SIG-M5 treated with dmso at 0.1 percent for 504 hours (cell line): Measurements from ENCODE around the gene ADGRF5.

ENCODE experiments used
- DNase-seq: peaks from one replicate; lab custom pipeline; 2025; ENCODE audit not compliant: unreplicated experiment; lab: John Stamatoyannopoulos, UW

The ADGRF5 gene, protein sequence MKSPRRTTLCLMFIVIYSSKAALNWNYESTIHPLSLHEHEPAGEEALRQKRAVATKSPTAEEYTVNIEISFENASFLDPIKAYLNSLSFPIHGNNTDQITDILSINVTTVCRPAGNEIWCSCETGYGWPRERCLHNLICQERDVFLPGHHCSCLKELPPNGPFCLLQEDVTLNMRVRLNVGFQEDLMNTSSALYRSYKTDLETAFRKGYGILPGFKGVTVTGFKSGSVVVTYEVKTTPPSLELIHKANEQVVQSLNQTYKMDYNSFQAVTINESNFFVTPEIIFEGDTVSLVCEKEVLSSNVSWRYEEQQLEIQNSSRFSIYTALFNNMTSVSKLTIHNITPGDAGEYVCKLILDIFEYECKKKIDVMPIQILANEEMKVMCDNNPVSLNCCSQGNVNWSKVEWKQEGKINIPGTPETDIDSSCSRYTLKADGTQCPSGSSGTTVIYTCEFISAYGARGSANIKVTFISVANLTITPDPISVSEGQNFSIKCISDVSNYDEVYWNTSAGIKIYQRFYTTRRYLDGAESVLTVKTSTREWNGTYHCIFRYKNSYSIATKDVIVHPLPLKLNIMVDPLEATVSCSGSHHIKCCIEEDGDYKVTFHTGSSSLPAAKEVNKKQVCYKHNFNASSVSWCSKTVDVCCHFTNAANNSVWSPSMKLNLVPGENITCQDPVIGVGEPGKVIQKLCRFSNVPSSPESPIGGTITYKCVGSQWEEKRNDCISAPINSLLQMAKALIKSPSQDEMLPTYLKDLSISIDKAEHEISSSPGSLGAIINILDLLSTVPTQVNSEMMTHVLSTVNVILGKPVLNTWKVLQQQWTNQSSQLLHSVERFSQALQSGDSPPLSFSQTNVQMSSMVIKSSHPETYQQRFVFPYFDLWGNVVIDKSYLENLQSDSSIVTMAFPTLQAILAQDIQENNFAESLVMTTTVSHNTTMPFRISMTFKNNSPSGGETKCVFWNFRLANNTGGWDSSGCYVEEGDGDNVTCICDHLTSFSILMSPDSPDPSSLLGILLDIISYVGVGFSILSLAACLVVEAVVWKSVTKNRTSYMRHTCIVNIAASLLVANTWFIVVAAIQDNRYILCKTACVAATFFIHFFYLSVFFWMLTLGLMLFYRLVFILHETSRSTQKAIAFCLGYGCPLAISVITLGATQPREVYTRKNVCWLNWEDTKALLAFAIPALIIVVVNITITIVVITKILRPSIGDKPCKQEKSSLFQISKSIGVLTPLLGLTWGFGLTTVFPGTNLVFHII (N-terminal part only)

DNA sequence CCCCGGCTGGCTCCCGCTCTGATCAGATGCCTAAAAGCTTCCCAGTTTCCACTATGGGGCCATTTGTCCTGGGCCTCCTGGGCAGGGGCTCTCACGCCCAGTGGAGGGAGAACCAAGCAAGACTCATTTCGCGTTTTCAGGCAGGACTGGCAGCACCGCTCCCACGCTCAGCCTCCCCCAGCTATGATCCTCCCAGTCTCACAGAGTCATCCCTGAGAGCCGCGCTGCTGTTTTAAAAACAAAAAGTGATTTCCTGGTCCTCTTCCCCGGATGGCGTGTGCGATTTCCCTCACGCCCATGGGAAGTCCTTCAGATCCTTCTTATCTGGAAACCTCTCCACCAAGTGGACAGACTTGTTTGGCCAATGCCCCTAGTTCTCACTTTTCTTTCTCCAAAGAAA lies at the start of gene ADGRF5:
Gene ADGRF5, minus strand, starts transcription at position 208 of the 400 bp plus-strand sequence. CDS start 15,176 bp downstream, outside the sequence.
- no peak for DNase-seq

DNA sequence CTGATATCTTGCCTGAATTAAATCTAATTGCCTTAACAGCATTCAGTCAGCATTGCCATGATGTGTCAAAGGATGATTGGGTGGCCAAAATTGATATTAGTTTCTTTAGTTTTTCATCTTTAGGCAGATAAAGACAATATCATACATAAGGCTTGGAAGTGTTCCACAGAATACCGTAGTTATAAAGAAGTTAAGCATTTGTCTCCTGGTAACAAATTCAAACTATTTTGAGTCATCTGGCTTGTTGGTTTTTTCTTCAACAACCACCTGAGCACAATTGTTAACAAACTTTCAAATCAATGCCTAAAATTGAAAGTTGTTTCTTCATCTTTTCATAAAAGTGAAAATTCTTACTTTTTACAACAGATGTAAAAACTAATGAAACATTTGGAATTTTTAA lies 47.5 kb upstream of the ADGRF5 start:
- no peak for DNase-seq

DNA sequence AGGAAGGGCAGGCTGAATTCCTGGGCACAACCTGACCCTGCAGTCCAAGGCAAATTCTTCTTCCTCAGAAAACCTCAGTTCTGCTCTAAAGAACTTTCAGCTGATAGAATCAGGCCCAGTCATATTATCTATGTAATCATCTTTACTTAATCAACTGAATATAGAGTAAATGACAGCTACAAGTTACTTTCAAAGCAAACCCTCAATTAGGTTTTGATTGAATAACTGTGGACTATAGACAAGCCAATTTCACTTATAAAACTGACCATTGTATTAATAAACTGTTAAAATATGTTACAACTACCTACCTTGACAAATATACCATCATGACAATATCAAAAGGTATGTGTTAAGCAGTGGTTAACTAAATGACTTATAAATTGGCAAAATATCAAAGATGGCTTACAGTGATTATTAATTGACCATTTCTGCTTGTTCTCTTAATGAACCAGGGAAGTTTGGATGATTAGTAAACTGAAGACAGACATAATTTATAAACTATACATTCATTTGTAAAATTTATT lies 46.1 kb upstream of the ADGRF5 start:
- no peak for DNase-seq

DNA sequence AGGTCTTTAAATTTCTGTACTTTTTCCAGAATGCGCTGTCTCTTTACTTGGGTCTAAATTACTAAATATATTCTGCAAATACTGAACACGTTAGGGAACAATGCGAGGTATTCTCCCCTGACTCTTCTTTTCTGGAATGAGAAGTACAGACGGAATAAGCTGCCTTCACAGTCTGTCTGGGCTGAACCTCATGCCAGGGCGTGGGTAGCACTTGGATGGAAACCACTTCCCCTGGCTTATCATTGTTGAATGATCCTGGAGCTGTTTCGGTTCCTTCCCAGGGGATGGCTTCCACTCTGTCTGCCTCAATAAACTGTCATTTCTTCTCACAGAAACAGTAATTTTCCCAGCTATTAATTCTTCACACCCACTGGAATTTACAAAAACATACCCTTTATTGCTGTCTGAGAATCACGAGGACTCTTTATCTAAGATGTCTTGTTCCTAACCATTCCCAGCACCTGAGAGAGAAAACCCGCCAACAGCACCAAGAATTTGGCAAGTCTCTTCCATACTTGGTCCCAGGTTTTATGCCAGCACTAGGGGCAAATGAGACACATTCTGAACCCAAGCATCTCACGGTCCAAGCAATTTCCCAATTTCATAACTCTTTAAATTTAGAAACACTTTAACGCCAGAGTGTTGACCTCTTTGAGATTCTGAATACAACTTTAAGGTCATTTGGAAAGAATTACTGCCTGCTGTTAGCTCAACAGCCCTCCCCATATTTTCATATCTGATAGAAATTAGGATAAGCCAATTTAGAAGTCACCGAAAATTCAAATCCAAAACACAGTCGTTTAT lies 43.2 kb upstream of the ADGRF5 start:
- DNase-seq, result no peak

DNA sequence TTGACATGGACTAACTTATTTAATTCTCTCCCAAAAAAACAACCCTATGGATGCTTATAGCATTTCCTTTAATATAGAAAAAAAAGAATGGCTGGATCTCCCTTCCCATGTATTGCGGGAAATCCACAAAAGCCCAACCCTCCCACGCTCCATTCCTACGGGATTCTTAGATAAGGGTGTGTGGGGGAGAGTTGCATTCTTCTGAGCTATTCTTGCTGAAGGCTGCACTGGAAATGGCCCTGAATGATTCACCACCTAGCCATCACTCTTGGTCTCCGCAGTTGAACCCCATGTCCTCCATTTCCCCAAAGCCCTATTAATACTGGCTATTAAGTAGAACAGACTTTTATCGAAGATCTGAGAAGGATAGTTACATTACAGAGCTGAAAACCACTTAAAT lies 41.9 kb upstream of the ADGRF5 start:
- no peak for DNase-seq

DNA sequence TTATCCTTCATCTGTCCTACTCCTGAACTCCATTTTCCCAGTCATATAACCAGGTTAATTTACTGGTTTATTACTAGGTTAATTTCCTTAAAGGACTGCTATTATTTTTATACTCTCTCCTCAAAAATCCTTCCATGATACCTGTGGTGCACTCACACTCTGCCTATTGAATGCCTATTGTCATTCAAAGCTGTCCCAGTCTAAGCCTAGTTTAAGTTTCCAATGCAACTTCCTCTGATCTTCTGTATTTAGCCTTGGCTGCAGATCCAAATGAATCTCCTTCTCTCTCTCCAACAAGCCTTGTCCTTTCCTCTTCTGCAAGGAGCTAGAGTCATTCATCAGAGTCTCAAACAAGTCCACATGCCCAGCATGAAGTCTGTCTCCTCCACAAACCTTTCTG lies 41.3 kb upstream of the ADGRF5 start:
- DNase-seq, result no peak

DNA sequence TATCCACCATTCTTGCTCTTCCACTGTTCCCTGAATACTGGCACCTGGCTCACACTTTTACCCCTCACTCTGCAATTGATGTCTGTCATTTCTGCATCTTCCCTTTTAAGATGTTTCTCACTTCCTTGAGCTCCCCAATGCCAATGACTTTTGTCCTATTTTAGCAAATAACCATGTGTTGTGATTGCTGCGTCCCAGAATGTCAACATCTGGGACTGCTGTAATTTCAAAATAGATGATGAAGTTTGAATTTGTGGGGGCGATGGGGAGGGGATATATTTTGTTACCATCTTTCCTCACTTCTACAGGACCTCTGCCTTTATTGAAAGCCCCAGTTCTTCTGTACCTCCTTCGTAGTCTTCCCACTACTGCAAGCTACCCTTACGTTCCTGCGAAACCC lies 40.0 kb upstream of the ADGRF5 start:
- no peak for DNase-seq

DNA sequence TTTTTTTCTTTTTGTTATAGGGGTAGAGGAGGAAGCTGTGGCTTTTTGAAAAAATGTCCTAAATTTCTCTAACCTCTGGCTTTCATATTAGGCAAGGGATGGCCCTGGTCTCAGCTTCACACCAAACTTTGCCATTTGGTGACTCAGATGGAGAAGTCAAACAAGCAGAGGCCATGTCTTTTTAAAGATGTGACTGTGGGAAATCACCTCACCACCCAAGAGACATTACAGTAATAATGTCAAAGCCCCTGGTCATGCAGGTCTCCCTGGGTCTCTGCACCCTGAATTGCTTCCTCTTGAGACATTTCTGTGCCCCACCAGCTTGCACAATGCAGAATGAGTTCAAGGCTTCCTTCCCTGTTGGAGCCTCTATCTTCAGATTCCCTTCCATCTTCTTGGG lies 39.5 kb upstream of the ADGRF5 start:
- DNase-seq, result no peak

DNA sequence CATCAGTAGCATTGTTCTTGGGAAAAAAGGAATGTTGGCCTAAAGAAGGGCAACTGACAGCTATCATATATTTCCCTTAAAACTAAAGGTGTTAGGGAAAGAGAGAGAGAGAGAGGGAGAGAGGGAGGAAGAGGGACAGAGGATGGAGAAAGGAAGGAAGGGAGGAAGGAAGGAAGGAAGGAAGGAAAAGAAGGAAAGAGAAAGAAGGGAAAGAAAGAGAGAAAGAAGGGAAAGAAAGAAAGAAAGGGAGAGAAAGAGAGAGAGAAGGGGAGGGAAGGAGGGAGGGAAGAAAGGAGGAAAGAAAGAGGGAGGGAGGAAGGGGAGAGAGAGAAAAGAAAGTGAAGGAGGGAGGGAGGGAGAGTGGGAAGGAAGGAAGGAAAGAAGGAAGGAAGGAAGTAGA lies 37.7 kb upstream of the ADGRF5 start:
- DNase-seq, result no peak

DNA sequence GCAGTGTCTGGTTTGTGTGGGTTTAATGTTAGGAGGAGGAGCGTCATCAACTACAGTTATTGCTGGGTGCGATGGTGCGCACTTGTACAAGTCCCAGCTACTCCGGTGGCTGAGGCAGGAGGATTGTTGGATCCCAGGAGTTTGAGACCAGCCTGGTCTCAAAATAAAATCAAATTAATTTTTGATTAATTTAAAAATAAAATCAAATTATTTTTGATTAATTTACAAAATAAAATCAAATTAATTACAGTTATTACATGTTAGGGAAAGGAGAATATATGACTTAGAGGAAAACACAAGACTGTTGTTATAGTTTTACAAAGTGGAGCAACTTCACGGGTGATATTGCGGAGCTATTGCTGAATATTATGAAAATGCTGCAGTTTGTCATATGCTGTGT lies 34.7 kb upstream of the ADGRF5 start:
- DNase-seq, result no peak

DNA sequence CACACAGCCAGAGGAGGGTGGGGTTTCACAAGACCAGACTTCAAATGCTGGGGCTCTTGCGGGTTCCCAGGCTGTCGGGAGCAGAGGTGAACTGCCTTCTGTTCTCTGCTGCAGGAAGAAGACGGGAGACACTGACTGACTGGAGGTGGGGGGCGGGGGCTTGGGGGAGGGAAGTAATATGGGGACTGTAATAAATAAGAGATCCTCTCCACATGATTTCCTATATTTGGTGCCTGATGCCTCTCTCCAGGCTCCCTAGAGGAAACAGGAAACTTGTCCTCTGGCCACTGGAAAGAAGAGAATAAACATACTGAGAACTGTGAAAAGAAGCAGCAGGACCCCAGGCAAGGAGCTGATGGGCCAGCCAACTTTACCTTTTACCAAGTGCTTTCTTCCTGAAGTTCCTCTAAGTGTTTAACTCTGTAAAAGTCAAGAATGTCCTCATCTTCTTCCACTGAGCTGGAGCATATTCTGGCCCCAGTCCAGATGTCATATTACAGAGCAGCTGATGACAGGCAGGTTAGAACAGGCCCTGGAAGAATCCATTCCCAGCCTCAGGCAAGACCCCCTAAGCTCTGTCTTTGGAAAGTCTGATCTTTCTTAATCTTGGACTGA lies 33.2 kb upstream of the ADGRF5 start:
- DNase-seq, result no peak

DNA sequence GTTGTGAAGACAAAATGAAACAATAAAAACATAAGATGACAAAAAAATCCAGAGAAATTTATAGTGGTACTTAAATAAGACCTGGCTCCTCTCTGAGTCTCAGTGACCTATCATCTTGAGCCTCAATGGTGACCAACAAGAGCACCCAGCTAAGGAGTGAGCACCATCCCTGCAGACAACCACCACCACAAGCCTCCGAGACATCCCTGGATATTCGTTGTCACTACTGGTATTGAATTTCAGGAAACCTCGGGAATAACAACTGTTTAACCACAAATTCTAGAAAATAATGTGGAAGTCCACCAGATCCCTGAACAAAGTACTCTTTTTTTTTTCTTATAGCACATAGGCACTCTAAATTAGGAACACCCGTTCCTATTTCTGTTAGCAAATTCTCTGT lies 32.2 kb upstream of the ADGRF5 start:
- no peak for DNase-seq

DNA sequence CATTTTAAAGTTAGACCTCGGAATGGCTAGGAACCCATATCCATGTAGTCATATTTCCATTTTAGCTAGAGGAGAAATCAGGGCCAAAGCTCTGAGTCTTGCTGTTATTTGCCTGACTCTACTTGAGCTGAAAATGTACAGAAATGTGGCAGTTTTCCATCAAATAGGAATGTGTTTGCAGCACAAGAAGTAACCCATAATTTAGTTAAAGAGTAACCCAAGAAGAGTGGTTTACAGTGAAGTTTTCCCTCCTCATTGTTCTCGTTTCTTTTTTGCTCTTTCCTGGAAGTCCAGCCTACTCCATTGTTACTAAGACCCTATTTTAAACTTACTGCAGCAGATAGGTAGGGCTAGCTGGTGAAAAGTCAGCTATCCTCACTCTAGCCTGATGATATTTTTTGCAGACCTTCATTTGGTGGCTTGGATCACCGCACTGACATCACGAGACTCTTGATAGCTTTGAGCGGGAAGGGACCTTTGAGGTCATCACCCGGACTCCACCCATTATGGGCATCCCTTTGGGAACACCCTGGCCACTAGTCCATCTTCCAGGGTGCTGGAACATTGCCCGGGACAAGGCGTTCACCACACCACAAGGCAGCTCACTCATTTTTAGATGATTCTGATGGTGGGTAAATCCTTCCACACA lies 28.0 kb upstream of the ADGRF5 start:
- DNase-seq, result no peak

DNA sequence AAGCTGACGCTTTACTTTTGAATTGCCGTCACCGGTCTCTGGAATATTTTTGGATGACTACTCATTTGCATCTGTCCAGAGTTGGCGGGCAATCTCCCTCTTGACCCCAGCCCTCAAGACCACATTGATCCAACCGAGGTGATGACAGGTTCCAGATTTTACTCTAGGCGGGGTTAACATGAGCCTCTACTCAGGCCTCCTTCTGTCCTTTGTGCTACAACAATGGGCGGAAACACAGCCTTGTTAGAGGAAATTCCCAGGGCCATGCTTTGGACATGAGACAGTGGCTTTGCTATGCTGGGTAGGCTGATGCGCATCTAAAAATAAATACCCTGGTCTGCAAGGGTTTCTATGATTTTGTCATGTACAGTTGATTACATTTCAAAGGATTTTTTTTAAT lies 27.0 kb upstream of the ADGRF5 start:
- no peak for DNase-seq

DNA sequence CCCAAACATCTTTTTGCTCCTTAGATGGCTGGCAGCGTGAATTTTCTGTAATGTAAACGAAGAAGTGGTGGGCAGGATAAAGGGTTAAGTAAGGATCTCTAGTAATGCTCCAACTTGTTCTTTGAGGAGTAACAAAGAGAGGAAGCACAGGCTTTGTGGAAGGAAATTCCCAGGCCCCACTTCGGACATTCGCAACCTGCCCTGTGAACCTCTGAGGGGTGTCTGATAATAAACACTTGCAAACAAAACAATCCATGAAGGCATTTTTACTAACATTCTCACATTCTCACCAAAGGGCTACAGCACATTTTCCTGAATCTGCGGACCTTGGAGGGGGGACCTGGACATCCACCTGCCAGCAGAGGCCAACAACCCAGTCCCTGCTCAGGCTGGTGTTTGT lies 25.8 kb upstream of the ADGRF5 start:
- no peak for DNase-seq

DNA sequence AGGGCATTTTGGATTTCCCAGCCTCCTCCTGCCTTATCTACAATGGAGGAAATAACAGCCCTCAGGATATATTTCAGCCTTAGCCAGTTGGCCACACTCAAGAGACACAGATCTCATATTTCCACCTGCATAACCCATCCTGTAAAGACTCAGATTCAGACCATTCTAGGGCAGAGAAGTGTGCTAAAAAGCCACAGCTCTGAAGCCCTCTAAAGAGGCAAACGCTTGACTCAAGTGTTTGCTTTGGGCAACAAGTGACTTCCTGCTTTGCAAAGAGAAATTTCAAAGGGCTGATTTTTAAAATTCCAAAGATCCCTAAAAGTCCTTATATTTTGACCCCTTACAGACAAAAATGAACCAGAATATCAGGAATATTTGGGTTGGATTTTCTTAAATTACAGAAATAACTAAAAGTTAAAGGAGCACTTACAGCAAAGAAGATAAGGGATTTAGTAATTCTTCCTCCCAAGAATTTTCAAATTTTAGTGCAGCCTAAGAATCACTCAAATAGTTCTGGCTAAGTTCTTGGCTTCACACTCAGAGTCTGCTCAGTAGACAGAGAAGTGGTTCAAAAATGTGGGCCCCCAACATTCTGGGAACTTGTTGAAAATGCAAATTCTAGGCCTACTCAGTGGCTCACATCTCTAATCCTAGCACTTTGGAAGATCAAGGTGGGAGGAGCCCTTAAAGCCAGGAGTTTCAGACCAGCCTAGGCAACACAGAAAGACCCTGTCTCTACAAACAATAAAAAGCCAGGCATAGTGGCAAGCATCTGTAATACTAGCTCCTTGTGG lies 18.9 kb upstream of the ADGRF5 start:
- DNase-seq, result no peak

DNA sequence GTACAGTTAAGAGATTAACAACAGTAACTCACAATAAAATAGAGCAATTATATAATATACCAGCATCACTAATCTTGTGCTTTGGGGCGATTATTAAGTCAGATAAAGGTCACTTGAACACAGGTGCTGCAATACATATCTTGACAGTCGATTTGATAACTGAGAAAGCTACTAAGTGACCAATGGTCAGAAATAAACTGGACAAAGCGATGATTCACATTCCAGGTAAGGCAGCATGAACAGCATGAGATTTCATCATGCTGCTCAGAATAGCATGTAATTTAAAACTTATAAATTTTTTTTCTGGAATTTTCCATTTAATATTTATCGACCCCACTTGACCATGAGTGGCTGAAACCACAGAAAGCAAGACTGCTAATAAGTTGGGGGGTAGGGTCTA lies 15.9 kb upstream of the ADGRF5 start:
- DNase-seq, result no peak

DNA sequence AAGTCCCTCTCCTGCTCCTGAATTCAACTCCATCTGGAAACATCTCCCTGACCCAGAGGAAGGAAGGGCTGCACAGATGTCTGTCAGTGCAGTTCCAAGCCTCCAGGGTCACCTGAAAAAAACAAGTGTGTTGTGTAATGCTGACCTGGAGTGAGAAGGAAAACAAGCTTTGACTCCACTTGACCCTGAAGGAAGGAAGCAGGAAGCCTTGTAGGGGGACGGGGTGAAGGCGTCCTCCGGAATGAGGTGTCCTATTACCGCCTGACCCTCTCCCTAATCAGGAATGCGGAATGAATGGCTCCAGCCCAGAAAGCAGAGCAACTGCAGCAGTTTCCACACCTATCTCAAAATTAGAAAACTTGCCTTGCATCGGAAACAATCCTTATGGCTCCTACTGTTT lies 13.9 kb upstream of the ADGRF5 start:
- no peak for DNase-seq

DNA sequence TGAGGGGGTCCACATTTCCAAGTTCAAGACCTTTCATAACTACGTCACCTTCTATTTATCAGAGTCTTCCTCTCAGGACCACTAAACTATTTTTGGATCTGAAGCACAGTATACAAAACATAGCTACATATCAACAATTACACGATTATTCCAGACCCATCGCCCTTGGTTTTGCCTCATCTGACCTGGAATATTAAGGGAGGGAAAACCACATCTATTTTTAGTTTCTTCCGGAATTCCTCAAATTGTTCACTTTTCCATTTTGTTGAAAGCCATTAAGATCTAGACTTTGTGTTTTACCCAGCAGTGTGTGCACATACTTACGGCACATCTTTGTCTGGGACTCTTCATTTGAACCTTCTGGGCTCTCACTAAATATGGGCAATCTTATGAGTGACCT lies 12.0 kb upstream of the ADGRF5 start:
- DNase-seq, result no peak
